GM19025 (cell line): ENCODE measurements around the gene CCND2.

ENCODE experiments used
- ATAC-seq: cut with Tn5 transposase; IDR thresholded peaks from one replicate; pipeline ENCODE4 v1.9.1; 2021; ENCODE audit warnings: mild to moderate bottlenecking, low read depth, moderate library complexity; ENCODE audit not compliant: unreplicated experiment

CCND2 gene

DNA sequence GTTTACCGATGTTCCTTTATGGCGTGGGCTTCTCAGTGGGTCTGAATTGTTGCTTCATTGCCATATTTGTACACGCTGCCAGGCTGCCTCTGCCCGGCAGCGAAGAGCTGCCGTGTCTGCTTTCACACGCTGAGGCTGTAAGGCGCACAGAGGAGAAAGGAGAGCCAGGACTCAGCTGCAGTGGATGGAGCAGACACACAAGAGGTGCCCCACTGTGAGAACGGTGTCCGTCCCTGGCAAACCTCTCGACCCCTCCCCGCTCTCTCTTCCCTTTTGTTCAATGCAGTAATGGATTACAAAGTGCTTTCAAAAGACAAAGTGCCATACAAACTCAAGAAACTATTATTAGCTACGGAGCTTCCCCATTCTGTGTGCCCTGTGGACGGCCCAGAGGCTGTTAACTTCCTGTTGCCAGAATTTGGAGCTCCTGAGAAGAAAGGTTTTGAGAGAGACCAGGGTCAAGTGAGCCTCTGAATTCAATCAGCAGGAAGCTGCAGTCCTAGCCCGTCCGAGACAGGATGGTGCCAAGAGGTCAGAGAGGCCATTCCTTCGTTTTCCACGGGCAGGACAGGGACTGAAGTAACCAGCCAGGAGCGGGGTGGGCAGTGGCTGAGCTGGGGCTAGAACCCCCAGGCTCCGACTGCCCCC is 15.8 kb downstream of the CCND2 start:
- ATAC-seq: no peak

DNA sequence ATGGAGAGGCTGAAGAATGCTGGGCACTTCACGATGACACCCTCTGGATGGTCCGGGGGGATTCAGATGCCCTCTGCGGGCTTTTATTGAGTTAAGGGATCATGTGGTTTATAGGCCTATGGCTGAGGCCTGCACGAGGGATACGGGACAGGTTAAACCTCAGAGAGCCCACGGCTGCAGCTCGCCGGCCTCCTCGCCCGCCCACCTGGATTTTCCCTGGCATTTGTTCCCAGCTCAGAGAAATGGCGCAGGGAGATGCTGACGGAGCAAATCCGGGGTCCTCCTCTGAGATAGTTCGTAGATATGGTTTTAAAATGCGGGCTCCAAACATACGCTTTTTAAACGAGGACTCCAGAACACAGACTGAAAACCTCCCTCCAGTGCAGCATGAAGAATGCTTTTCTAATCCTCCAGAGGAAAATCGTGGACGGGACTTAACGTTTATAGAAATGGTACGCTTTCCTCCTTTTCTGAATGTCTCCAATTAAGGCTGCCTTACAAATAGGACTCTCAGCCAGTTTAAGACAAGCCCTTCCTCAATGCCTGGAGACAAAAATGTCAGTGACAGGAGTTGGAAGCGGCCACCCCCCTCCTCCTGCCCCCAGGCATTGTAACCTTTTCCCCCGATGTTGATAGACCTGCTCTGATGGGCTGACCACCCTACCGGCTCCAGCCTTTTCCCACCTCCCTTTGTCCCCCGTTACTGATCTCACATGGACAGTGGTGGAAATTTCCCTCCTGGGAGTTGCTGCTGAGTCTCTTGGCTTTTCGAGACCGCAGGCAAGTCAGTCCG is 16.6 kb downstream of the CCND2 start:
- no peak for ATAC-seq

DNA sequence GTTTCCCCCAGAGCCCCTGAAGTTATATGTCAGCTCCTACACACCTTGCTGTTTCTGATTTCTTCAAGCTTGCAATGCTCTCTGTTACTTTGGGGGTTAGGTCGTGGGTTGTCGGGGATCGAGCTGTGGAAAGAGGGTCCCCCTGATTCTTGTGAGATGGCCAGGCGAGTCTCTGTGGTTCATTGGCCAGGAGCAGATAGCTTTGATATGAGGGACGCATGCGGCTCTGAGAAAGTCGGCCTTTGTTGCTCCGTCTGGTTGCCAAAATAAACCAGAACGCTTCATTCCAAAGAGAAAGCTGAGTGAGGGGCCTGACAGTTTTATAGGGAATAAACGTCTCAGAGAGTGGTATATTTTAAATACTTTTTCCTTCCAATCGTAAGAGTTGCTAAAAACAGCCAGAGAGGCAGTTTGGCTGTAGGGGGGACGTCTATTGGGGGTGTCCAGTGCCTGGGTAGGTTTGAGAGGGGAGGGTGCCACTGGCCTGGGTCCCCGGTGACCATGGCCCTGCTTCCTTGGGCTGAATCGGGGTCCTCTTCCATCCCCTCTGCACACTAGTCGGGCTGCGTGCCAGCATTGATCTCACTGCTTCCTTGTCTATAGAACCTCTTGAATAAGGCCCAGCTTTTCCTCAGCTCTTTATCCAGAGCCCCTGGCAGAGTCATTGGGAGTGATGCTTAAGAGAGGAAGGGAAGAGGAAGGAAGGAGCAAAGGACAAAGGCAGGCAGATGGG is 18.9 kb downstream of the CCND2 start:
- no peak for ATAC-seq

DNA sequence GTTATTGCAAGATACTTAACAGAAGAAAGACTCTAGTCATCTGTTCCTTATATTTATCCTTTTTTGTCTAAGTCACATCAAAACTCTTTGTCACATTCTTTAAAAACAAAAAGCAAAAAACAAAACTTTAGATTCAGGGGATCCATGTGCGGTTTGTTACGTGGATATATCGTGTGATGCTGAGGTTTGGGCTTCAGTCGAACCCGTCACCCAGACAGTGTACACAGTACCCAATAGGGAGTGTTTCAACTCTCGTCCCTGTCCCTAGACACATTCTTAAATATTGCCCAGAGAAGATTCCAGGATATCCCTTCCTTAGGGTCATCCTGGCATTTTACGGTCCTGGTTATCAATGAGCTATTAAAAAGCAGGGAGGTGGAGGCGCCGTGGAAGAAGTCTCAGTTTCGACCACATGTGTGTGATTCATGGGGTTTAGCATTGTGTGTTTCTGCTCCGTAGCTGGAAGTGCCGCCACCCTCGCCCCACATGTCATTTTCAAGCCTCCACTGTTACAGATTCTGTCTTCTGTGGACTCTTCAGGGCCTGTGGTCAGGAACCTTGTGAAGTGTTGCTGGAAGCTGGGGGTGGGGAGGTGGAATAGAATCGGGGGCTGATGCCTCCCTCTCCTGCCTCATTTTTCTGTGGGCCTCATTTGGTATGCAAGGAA is 19.9 kb downstream of the CCND2 start:
- ATAC-seq: no peak

DNA sequence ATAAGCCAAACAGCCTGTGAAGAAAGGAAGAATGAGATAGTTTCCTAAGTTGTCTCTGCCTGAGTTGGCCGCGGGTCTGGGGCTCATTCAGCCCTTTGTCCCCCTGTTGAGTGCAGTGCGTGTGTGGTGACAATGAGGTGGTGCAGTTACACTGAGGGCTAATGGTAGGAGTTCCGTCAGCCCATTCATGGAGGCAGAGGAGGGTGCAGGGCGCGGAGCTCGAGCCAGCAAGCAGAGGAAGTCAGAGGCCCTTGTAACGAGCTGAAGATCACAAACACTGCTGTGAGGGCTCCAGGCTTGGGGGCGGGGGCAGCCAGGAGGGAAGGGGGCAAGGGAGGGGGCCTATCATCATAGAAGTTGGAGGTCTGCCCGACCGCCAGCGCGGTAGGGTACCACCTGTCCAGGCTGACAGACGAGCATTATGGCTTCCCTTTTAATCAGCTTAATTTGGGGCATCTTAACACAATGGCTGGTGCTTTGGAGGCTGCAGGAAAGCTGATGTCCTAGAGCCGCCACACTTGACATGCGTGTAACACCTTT is 20.5 kb downstream of the CCND2 start:
- ATAC-seq: no peak

DNA sequence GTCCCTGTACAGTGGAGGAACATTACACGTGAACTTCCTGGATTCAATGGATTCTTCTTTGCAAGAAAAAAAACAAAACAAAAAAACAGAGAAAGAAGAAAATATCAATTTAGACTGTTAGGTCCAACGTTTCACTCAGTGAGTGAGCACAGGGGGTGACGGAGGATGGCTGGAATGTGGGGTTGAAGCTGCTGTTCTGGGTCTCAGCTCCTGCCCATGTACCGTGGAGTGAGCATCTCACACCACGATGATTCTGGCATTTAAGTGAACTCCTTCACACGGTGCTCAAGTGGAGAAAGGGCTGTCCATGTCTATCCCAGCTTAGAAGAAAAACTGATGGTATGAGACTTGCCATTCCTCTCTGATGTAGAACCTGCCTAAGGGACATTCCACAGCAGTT is 23.2 kb downstream of the CCND2 start:
- no peak for ATAC-seq

DNA sequence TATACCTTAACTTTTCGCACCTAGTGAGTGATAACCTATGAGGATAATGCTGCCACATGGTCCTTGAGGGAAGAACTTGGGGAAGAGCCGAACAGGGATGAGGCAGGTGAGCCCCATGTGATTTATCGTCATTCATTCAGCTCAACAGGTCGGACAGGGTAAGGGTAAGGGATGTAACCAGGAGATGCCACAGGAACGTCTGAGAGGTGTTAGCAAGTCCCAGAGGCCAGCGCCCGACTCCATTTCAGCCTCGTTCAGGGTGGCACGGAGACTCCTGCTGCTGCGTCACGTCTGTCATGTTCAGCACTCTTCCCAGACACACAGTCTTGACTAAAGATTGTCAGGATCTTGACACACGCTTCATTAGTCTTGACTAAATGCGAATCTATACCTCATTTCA is 24.1 kb downstream of the CCND2 start:
- no peak for ATAC-seq

DNA sequence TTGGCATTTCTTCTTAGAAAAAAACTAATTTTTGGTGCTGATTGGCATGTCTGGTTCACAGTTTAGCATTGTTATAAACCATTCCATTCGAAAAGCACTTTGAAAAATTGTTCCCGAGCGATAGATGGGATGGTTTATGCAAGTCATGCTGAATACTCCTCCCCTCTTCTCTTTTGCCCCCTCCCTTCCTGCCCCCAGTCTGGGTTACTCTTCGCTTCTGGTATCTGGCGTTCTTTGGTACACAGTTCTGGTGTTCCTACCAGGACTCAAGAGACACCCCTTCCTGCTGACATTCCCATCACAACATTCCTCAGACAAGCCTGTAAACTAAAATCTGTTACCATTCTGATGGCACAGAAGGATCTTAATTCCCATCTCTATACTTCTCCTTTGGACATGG is 27.3 kb downstream of the CCND2 start:
- ATAC-seq: no peak

DNA sequence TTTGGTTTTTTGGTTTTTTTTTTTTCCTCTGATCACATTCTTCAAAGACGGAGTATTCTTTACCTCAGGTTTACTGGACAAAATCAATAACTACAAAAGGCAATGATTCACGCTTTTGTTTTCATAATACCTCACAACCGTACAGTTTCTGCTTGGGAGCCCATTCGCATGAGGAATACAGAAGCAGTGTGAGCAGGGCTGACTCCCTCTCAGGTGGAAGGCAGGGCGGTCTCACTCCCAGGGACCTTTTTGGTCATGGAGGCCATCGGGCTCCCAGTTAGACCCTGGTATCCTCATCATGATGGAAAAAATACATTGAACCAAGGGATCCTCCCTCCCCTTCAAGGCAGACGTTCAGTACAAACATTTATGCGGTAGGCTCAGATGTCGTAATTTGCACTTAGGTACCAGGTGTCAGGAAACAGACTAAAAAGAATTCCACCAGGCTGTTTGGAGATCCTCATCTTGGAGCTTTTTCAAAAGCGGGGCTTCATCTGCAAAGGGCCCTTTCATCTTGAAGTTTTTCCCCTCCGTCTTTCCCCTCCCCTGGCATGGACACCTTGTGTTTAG is 28.5 kb downstream of the CCND2 start:
- ATAC-seq: no peak

DNA sequence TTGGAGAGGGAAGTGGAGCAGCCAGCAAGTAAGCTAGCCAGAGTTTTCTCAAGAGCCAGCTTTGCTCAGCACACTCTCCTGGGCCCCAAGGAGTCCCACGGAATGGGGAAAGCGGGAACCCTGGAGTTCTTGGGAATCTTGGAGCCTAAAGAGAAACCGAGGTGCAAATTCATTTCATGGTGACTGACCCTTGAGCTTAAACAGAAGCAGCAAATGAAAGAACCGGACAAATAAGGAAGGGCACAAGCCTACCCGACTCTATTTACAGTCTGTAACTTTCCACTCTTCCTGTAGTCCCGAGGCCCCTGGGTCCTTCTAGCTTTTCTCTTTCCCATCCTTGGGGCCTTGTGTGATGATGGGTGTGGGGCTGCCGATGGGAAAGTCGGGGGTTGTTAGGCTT is 29.3 kb downstream of the CCND2 start:
- no peak for ATAC-seq

DNA sequence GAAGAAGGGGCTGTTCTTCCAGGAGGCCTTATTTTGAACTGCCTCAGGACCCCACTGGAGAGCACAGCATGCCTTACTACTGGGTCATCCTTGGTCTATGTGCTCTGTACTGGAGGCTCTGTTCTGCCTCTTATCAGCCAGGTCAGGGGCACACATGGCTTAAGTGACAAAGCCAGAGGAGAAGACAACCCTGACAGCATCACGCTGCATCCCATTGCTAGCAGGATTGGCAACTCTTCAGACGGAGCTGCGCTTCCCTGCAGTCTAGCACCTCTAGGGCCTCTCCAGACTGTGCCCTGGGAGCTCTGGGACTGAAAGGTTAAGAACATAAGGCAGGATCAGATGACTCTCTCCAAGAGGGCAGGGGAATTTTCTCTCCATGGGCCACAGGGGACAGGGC is 30.2 kb downstream of the CCND2 start:
- no peak for ATAC-seq

DNA sequence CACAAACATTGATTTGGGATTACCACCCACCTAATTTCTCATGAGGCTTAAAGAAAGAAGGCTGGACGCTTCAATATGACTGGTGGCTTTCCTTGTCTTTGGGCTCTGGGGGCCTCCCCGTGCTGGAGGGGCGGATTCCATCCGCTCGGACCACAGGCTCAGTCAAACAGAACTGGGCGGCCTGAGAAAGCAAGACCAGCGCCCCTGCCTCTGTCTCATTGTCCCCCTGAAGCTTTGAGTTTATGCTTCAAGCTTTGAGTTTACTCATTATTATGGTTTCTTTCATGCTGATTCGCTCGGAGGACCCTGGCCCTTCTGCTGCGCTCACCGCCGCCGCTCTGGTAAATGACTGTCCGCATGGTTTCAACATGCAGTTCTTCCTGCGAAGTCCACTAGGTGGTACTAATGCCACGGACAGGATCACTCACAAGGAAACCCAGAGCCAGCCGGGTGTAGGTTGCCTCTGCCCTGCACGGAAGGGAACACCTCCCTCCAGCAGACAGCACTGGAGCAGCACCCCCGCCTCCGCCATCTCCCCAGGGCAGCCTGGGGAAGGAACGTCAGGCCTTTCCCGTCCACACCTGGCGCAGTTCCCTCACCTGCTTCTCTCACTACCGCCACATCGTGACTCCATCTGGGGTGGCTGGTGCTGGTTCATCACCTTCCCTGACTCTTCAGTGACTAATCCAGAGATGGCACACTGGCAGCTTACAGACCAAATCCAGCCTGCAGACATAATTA is 34.2 kb downstream of the CCND2 start:
- no peak for ATAC-seq

DNA sequence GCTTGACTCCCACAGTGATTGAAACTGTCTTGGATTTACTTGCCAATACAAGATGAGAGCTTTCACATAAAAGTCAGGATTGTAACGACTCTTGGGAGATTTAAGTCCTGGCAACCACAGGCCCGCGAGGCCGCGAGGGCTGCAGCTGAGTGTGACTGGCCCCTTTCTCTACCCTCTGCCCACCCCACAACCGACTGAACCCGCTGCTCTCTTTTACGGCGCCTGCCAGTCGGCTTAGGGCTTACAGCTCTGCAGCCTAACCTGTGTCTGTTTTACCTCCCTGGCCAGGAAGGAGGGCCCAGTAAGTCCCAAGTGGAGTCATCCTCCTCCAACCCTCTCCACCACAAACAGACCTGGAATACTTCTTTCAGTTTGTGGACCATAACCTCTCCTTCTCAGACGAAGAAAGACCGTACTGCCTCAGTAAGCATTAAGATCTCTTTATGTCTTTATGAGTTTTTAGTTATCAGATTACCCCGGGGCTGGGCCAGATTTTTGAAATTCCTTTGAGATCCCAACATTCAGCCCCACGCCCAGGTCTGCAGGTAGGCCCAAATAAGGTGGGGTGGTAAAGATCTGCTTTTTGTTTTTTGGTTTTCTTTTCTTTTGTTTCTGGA is 34.9 kb downstream of the CCND2 start:
- no peak for ATAC-seq

DNA sequence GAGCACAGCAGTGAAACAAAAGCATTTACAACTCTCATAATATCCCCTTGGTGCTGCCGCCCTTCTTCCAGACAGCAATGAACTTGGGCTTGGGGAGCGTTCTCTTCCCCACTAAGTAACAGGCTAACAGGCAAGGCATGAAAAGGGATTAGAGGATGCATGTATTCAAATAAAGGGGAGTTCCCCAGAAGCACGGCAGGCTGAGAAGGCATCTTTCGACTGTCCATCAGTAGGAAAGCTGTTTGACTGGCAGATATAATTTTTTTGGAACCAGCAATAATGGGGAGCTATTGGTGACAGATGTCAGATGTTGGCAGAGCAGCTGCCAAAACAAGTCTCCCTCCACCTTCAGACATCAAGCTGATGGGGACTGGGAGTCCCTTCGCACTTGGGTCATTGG is 38.2 kb downstream of the CCND2 start:
- ATAC-seq: no peak

DNA sequence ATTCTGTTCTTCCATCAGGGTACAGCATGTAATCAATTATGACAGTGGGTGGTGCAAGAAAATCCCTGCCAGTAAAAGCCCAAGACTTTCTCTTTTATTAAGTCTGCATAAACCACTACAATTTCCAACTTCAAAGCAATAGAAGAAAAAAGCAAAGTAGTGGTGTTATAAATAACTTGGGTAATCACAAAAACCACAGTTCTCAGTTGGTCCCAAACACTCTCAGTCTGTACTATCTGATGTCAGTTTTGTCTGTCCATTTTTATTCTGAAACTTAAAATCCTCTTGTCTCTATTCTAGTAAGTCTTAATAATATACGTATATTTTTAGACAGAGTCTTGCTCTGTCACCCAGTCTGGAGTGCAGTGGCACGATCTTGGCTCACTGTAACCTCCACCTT is 38.7 kb downstream of the CCND2 start:
- ATAC-seq: no peak

DNA sequence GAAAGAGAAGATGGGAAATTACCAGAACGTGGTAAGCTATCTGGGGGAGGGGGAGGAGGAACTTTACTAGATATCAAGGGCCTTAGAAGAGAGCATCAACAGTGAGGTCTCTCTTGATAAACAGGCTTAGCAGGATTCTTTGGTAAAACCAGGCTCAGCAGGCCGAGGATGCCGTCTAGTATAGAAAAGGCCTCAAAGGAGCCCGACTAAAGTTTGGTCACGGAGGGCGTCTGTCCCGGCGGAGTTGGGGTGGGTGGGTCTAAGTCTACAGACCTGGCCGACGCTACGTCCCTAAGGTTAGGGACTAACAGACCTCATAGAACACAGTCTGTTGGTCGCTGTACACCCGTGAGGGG is 46.9 kb downstream of the CCND2 start:
- ATAC-seq: peak; percentile 28

DNA sequence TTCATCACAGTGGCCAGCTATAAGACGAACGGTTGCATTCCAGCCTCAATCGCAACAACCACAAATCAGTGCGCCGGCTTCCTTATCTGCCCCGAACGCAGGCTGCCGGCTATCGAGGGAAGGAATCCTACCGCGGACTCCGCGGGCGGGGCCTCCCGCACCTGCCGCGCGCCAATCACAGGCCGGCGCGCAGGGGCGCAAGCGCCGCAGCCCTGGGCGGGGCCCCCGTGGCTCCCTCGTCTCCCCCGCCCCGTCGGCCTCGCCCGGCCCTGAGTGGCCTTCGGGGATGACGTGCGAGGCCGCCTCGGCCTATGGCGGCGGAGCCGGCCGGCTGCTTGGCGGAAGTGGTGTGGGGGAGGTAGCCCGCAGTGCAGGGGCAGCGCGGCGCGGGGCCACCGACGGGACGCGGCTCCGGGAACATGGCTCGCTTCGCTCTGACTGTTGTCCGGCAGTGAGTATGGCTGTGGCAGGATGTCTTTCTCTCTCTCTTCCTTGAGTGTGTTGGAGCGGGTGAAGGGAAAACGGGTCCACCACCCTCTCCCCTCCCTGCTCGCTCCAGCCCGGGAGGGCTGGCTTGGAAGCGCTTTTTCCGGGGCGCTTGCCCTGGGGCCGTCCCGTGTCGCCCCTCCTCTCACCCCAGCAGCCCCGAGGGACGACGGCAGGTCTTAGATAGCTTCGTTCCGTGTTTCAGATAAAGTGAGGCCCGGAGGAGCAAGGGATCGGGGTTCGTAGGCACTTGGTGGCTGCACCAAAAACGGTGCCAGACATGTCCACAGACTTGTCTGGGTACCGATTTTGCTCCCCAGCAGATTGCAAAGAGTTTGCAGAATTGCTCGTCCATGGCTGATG is 47.5 kb downstream of the CCND2 start, which contains the start of gene TIGAR:
Gene TIGAR, plus strand, starts transcription at position 361 of the 849 bp plus-strand sequence. Its CDS starts 59 bp downstream, at position 420.
- ATAC-seq: peak; percentile 97

DNA sequence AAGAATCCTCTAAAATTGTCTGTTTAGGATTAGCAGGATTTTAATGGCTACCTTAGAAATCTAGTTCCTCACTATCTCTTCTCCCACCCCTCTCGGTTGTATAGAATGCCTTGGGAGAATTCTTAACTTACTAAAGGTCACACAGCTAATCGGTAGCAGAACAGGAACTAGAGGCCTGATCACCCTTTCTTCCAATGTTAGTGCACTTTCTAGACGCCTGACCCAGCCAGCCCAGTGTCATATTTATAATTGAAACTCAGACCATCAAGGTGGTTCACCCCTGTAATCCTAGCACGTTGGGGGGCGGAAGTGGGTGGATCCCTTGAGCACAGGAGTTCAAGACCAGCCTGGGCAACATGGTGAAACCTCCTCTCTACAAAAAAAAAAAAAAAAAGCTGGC is 49.2 kb downstream of the CCND2 start:
- ATAC-seq: no peak
